Measurements from ENCODE around the gene PNMT.

The PNMT gene

DNA sequence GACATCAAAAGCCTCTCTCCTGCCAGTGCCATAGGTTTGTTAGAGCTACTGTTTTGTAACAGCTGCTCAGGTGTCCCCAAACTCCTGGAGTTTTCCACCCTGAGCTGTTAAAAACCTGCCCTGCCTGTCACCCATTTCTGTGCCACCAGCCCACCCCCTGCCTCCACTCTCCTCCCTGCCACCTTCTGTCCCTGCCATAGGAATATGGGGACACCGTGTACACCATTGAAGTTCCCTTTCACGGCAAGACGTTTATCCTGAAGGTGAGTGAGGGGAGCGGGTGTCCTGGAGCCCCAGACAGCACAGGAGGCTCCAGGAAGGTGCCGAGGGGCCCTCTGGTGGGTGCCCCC, 8.3 kb upstream of the PNMT start:
- no peak for TF ChIP-seq CTCF (IDR thresholded peaks at IDR 0.05; ENCODE audit: control insufficient read depth, insufficient read depth, low read depth, low read length, missing control alignments)
- H3K4me3 ChIP-seq (ENCODE audit: control insufficient read depth, low read depth, low read length), result no peak overlapping the region
- DNase-seq (ENCODE audit: low read depth), result no peak

- no peak for DNase-seq (ENCODE audit: low read depth)
- no peak overlapping the region for H3K4me3 ChIP-seq (ENCODE audit: control insufficient read depth, low read depth, low read length)
- TF ChIP-seq CTCF (IDR thresholded peaks at IDR 0.05; ENCODE audit: control insufficient read depth, insufficient read depth, low read depth, low read length, missing control alignments), result no peak
Observed at GRCh38 chr17:39660397-39661385, 7.6 kb upstream of the PNMT start.

DNA sequence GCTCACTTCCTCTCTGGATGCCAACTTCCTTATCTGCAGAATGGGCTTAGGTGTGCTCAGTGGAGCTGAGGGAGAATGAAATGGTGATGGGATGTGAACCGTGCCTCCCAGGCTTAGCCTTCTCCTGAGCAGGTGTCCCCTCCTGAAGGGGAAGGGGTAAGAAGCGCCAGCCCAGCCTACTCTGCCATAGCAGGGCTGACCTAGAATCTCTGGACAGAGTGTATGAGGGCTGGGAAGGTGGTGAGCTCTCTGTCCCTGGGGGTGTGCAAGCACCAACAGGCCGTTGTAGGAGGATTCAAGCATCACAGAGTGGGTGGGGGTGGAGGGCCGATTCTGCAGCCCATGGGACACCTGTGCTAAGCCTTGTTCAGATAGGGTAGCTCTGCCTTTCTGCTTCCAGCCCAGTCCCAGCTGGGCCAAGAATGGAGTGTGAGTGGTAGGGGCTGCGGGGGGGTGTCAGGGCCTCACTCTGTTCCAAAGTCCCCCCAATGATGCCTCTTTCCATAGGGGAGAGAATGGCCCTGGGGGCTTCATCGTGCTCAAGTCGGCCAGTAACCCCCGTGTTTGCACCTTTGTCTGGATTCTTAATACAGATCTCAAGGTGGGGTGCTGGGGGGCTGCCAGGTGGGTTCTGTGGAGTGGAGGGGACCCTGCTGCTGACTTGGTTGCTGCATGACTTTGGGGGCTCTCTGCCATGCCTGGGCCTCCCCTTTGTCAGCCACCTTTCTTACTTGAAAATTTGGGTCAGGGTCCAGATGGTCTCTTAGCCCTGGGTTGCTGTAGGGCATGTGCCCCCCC, 6.3 kb upstream of the PNMT start:
- no peak for DNase-seq (ENCODE audit: low read depth)
- no peak overlapping the region for H3K4me3 ChIP-seq (ENCODE audit: control insufficient read depth, low read depth, low read length)
- TF ChIP-seq CTCF (IDR thresholded peaks at IDR 0.05; ENCODE audit: control insufficient read depth, insufficient read depth, low read depth, low read length, missing control alignments), result no peak

DNA sequence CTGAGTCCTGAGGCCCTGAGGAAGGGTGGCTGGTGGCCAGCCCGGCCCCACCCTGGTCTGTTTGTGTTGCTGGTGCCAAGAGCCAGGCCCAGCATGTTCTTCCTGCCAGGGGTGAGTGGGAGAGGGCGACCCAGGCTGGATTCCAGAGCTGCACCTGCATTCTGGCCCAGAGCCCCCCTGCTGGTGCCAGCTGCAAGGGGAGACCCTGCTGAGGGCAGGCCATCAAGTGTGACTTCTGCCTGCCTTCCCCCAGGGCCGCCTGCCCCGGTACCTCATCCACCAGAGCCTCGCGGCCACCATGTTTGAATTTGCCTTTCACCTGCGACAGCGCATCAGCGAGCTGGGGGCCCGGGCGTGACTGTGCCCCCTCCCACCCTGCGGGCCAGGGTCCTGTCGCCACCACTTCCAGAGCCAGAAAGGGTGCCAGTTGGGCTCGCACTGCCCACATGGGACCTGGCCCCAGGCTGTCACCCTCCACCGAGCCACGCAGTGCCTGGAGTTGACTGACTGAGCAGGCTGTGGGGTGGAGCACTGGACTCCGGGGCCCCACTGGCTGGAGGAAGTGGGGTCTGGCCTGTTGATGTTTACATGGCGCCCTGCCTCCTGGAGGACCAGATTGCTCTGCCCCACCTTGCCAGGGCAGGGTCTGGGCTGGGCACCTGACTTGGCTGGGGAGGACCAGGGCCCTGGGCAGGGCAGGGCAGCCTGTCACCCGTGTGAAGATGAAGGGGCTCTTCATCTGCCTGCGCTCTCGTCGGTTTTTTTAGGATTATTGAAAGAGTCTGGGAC, 5.5 kb upstream of the PNMT start:
- DNase-seq (ENCODE audit: low read depth), result no peak
- H3K4me3 ChIP-seq (ENCODE audit: control insufficient read depth, low read depth, low read length), result no peak overlapping the region
- no peak for TF ChIP-seq CTCF (IDR thresholded peaks at IDR 0.05; ENCODE audit: control insufficient read depth, insufficient read depth, low read depth, low read length, missing control alignments)

DNA sequence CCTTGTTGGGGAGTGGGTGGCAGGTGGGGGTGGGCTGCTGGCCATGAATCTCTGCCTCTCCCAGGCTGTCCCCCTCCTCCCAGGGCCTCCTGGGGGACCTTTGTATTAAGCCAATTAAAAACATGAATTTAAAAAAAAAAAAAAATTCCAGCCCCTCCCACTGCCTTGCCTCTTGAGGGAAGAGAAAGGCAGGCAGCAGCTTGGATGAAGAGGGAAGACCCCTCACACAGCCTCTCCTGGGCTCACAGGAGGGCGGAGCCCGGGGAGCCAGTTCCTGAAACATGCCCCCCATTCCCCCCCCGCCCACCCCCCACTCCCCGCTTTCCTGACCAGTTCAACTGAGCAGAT, 4.9 kb upstream of the PNMT start:
- TF ChIP-seq CTCF (IDR thresholded peaks at IDR 0.05; ENCODE audit: control insufficient read depth, insufficient read depth, low read depth, low read length, missing control alignments), result no peak
- no peak for DNase-seq (ENCODE audit: low read depth)
- no peak overlapping the region for H3K4me3 ChIP-seq (ENCODE audit: control insufficient read depth, low read depth, low read length)
